Spleen (tissue), 11 donors: ENCODE data around the gene SORCS2. TPM values are rescaled to one million over a fixed set of nuclear protein-coding genes. Genes with fewer than 3 reads are reported as not detected.

Experiments used
- DNase-seq: peaks from one replicate; pipeline ENCODE4 v3.0.0-alpha.2; 2020
- H3K27ac ChIP-seq, 8 donors: fragments of 200-600 bp; sonication (generic) in 7 of 8; 1 replicate in 4 of 8; 2 replicates in 4 of 8; pipeline versions ENCODE4 v1.5.0 to v1.8.0; 2016 to 2021; ENCODE audit warnings: inconsistent platforms in 4 of 8, mild to moderate bottlenecking in 4 of 8, moderate library complexity in 1 of 8
- H3K27me3 ChIP-seq, 7 donors: fragments of 200-600 bp; sonication (generic) in 6 of 7; replicated peaks in 1 of 7; 1 replicate in 4 of 7; 2 replicates in 3 of 7; pipeline versions ENCODE4 v1.5.0 to v1.8.0; 2016 to 2021; ENCODE audit warnings: inconsistent platforms in 3 of 7, mild to moderate bottlenecking in 1 of 7
- H3K36me3 ChIP-seq, 6 donors: fragments of 200-600 bp; sonication (generic) in 5 of 6; 1 replicate in 4 of 6; 2 replicates in 2 of 6; pipeline versions ENCODE4 v1.5.0 to v1.8.0; 2016 to 2021; ENCODE audit warnings: inconsistent platforms in 2 of 6
- H3K4me1 ChIP-seq, 6 donors: fragments of 200-600 bp; sonication (generic) in 5 of 6; 1 replicate in 3 of 6; 2 replicates in 3 of 6; pipeline versions ENCODE4 v1.5.0 to v1.8.0; 2016 to 2021; ENCODE audit warnings: inconsistent platforms in 3 of 6
- H3K4me3 ChIP-seq, 8 donors: fragments of 200-600 bp; sonication (generic) in 7 of 8; 1 replicate in 4 of 8; 2 replicates in 4 of 8; pipeline versions ENCODE4 v1.5.0 to v1.8.0; 2016 to 2021; ENCODE audit warnings: inconsistent platforms in 4 of 8, mild to moderate bottlenecking in 4 of 8, moderate library complexity in 2 of 8
- H3K9me3 ChIP-seq, 8 donors: fragments of 200-600 bp; sonication (generic) in 7 of 8; 1 replicate in 4 of 8; 2 replicates in 4 of 8; pipeline versions ENCODE4 v1.5.0 to v1.8.0; 2016 to 2021; ENCODE audit warnings: inconsistent platforms in 4 of 8
- CTCF ChIP-seq, 11 experiments: fragments of 200-600 bp in 7 of 11; fragments of 450-650 bp in 4 of 11; sonication (generic) in 4 of 11; IDR thresholded peaks in 8 of 11; conservative IDR thresholded peaks in 3 of 11; 1 replicate in 7 of 11; 2 replicates in 4 of 11; pipeline versions ENCODE4 v1.4.0 to v1.8.0; 2016 to 2021; ENCODE audit warnings: antibody characterized with exemption in 11 of 11, inconsistent platforms in 4 of 11, mild to moderate bottlenecking in 1 of 11
- POLR2A ChIP-seq, 3 donors: fragments of 450-650 bp; IDR thresholded peaks; one replicate each; pipeline ENCODE4 v1.5.1; 2017; ENCODE audit warnings: antibody characterized with exemption in 3 of 3, mild to moderate bottlenecking in 1 of 3
- POLR2AphosphoS5 ChIP-seq, 3 donors: sonication (generic); formaldehyde crosslinking; IDR thresholded peaks; one replicate each; pipeline ENCODE4 v1.5.1; 2017; ENCODE audit warnings: antibody characterized with exemption in 3 of 3
- WGBS, 5 donors: extraction: QIAGEN DNeasy Blood & Tissue Kit in 3 of 5; methylation state at CpG; one replicate each; pipeline versions ENCODE4 v1.1.5 to v1.1.7; 2013 to 2018; 5-methylcytosine and 5-hydroxymethylcytosine counted together
- intact Hi-C: fragments of 100-400 bp; cut with DNase I; formaldehyde crosslinking; loops from one replicate; pipeline ENCODE4 v1.15.0; 2023; ENCODE audit warnings: low total_unique reads
- polyA plus RNA-seq, 3 donors: library from polyadenylated mRNA; stranded (reverse); fragments of 200-250 nt; gene quantifications; one replicate each; pipeline ENCODE4 v1.2.1, GENCODE V29; 2013
- total RNA-seq, 7 donors: library from RNA; depleted of rRNA in 3 of 7; stranded (reverse); fragments of >200 nt in 3 of 7; fragmentation: NEBNext Ultra II Directional in 4 of 7; extraction: Animal tissue kit (Norgen Biotek cat#: 25700) in 4 of 7; gene quantifications; one replicate each; pipeline versions ENCODE4 v1.1.0 to v1.2.1, GENCODE V29; 2016 to 2021
- donor health status: healthy with polysubstance abuse.
- donor health status: DM: no; HTN: no; CAD: no; lungs with moderate emphysema.
- donor health status: DM: no; HTN: no; CAD: no.
- donor health status: Bipolar disorder and iron deficiency.
- donor health status: healthy.
- donor health status: DM: no; HTN: no; CAD: no.
- donor health status: DM: yes; HTN: yes; CAD: no.

SORCS2 gene
- total and polyA plus RNA-seq, 10 donors, result 0.33 to 1.6 (median 0.60) TPM

GRCh38 chr4:7571701-7572100 is 379.4 kb downstream of the SORCS2 start:
- TF ChIP-seq POLR2A (IDR thresholded peaks at IDR 0.05) (no peak), POLR2AphosphoS5 (IDR thresholded peaks at IDR 0.05) (no peak), CTCF (IDR thresholded peaks at IDR 0.05 in 8 of 11, conservative IDR thresholded peaks at IDR 0.05 in 3 of 11) (no peak)
- DNase-seq, result no peak
- Histone ChIP-seq H3K36me3 (no peaks in the 10 kb centered on the region), H3K4me1 (no peaks in the 10 kb centered on the region), H3K9me3 (peaks cover 3 to 28% (median 18%) of the 10 kb centered on the region in 8 donors), H3K4me3 (no peak overlapping the region), H3K27me3 (peaks cover 0 to 31% (median 0%) of the 10 kb centered on the region in 7 donors), H3K27ac (no peak overlapping the region)
- intact Hi-C loops, result no loop called here
- WGBS, 5 donors, result 47 to 67% (median 51%) methylated on average over 12 of the region's 12 CpGs

GRCh38 chr4:7572894-7573293 is 380.6 kb downstream of the SORCS2 start:
- H3K27ac ChIP-seq, result no peak overlapping the region
- intact Hi-C loops, result no loop called here
- 84 to 91% (median 86%) methylated on average over 7 of the region's 7 CpGs for WGBS, 5 donors
- no peak for TF ChIP-seq CTCF (IDR thresholded peaks at IDR 0.05 in 8 of 11, conservative IDR thresholded peaks at IDR 0.05 in 3 of 11)
- no peak for TF ChIP-seq POLR2A (IDR thresholded peaks at IDR 0.05)
- no peak for TF ChIP-seq POLR2AphosphoS5 (IDR thresholded peaks at IDR 0.05)
- peaks cover 3 to 40% (median 30%) of the 10 kb centered on the region in 8 donors for H3K9me3 ChIP-seq
- peaks cover 0 to 31% (median 0%) of the 10 kb centered on the region in 7 donors for H3K27me3 ChIP-seq
- H3K4me3 ChIP-seq, result no peak overlapping the region
- H3K36me3 ChIP-seq, result no peaks in the 10 kb centered on the region
- H3K4me1 ChIP-seq, result no peaks in the 10 kb centered on the region
- DNase-seq, result no peak

- Histone ChIP-seq H3K27me3 (peaks cover 0 to 31% (median 0%) of the 10 kb centered on the region in 7 donors), H3K36me3 (no peaks in the 10 kb centered on the region), H3K4me1 (no peaks in the 10 kb centered on the region), H3K9me3 (peaks cover 3 to 48% (median 37%) of the 10 kb centered on the region in 8 donors), H3K4me3 (no peak overlapping the region), H3K27ac (no peak overlapping the region)
- no peak for DNase-seq
- intact Hi-C loops, result no loop called here
- WGBS, 5 donors, result 69 to 83% (median 79%) methylated on average over 9 of the region's 9 CpGs
- TF ChIP-seq CTCF (IDR thresholded peaks at IDR 0.05 in 8 of 11, conservative IDR thresholded peaks at IDR 0.05 in 3 of 11), result no peak
- TF ChIP-seq POLR2A (IDR thresholded peaks at IDR 0.05), result no peak
- TF ChIP-seq POLR2AphosphoS5 (IDR thresholded peaks at IDR 0.05), result no peak
These were observed 381.3 kb downstream of the SORCS2 start for GRCh38 chr4:7573576-7574091.

GRCh38 chr4:7574287-7575014 is 382.1 kb downstream of the SORCS2 start:
- intact Hi-C loops, result no loop called here
- no peak overlapping the region for H3K4me3 ChIP-seq
- DNase-seq, result no peak
- H3K27me3 ChIP-seq, result peaks cover 0 to 33% (median 0%) of the 10 kb centered on the region in 7 donors
- WGBS, 5 donors, result 52 to 64% (median 60%) methylated on average over 10 to 11 of the region's 11 CpGs
- H3K9me3 ChIP-seq, result peaks cover 3 to 56% (median 45%) of the 10 kb centered on the region in 8 donors
- no peaks in the 10 kb centered on the region for H3K36me3 ChIP-seq
- no peak overlapping the region for H3K27ac ChIP-seq
- TF ChIP-seq CTCF (IDR thresholded peaks at IDR 0.05 in 8 of 11, conservative IDR thresholded peaks at IDR 0.05 in 3 of 11) (no peak), POLR2A (IDR thresholded peaks at IDR 0.05) (no peak), POLR2AphosphoS5 (IDR thresholded peaks at IDR 0.05) (no peak)
- H3K4me1 ChIP-seq, result no peaks in the 10 kb centered on the region
